Hematopoietic multipotent progenitor cell treated with erythropoietin and hydrocortisone succinate and interleukin-3 and kit ligand, for 8 days (in vitro differentiated cells): Measurements from ENCODE around the gene STRADA.

Experiments
- DNase-seq: peaks from one replicate; pipeline ENCODE4 v3.0.0-alpha.2; 2015

STRADA gene

DNA sequence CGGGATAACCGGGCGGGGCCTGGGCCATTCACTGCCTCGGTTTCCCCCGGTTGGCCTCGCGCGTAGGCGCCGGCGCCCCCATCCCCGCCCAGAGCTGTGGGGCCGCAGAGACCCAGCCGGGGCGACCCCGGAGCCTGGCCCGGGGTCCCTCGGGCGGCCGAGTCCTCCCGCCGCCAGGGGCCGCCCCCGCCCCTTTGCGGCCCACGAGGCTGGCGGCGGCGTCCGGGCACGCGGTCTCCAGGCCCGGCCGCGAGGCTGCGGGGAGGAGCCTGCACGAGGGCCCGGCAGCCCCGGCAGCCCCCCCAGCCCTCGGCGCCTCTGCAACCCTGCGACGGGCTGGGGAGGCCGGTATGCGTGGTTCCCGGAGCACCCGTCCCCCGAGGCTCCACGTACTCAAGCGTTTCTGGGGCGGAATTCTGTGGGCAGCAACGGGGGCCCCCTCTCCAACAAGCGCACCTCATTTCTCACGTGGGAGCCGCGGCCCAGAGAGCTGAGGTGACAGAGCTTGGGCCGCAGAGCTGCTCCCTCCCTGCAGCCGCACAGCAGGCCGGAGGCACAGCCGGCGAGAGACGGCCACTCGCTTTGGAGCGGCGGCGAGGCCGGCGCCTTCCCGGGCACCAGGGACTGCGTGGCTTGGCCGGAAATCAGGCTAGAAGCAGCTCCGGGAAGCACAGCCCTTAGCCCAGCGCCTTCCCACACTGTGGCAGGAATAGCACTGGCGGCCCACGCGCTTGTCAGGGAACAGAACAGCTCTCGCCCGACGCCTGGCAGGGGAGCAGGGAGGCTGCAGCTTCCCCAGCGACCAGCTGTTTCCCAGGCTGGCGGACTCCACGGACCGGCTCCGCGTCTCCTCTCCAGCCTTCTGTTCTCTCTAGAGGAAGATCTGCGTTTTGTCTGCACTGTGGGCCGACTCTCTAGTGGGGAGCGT, 40.8 kb downstream of the STRADA start:
- peak; percentile 33 for DNase-seq

DNA sequence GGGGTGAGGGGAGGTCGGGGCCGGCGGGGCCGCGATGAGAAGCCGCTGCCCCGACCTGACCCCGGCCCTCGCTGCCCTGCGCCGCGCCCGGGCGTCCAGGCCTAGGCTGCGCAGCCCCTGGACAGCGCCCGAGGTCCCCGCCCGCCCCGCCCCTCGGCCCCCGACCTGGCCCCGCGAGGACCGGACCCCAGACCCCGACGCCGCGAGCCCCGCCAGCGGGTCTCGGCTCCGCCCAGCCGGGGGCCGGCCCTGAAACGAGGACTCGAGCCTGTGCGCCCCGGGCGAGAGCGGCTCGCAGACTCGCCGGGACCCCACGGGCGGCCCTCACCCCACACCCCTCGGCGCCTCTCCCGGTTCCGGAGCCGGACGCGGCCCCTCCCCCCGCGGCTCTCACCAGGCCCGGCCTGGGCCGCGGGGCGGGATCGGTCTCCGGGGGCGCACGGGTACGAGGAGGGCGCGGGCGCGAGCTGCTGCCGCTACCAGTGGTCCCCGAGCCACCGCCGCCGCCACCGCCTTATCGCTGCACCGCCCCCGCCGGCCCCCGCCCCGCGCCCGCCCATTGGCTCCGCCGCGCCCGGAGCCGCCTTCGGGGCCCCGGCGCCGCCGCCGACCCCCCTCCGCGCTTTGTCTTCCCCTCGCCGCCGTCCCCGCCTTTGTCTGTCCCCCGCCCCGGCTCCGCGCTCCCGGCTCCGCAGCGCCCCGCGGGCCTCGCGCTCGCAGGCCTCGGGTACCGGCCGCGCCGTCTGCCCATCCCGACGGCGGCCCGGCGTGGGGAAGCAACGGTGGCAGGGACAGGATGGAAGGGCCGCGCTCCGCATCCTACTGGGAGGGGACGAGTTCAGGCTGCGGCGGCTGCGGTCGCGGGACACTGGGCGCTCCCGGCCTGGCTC, 41.7 kb downstream of the STRADA start, which contains the start of gene LIMD2:
LIMD2 (minus strand) TSS at position 488 of the 890 bp plus-strand sequence. CDS start 827 bp downstream, outside the sequence.
- DNase-seq: peak; percentile 46

DNA sequence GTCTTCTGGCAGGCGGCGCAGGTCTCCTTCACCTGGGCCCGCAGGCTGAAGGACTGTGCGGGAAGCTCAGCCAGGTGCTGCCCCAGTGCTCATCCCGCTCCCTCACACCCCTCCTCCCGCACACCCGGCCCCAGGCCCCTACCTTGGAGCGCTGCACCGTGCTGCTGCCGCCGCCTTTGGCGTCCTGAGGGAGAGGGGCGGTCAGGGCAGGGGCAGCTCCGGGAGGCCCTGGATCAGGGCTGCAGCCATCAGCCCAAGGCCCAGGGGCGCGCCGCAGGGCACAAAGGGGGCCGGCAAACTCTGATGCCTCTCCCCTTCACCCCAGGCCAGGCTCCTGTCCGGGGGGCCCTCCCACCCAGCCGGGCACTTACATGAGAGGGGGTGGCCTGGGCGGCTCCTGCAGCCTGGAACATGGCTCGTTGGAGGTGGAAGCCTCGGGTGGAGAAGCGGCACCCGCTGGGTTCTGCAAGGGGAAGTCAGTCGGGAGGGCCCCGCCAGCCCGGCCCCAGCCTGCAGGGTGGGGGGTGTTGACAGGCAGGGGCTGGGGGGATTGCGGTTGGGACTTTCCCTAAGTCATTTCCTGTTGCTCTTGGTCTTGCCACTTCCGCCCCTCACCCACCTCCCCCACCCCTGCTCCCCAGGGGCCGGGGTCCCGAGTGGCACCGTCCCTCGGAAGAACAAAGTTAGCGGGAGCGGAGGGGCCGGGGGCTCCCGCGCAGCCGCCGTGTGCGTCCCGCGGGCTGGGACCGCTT, 42.5 kb downstream of the STRADA start:
- DNase-seq: peak; percentile 55

DNA sequence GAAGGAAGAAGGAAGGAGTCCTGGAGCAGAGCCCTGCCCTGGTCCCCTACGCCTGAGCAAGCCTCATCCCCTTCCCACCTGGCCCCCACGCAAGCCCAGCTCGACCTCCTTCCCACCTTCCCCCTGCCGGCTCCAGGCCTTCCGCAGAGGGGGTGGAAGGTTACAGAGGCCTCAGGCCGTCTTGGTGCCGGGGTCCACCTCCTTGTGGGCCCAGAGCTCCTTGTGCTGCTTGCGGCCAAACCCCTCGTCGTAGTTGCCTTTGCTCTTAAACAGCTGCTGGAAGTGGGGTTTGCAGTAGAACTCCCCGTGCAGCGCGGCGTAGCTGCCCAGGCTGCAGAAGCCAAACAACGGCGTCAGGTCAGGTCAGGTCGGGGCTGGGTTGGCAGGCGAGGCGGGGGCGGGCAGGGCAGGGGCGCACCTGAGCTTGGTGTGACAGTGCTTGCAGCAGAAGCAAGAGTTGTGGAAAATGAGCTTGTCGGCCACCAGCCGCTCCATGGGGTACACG, 43.2 kb downstream of the STRADA start:
- peak; percentile 20 for DNase-seq

DNA sequence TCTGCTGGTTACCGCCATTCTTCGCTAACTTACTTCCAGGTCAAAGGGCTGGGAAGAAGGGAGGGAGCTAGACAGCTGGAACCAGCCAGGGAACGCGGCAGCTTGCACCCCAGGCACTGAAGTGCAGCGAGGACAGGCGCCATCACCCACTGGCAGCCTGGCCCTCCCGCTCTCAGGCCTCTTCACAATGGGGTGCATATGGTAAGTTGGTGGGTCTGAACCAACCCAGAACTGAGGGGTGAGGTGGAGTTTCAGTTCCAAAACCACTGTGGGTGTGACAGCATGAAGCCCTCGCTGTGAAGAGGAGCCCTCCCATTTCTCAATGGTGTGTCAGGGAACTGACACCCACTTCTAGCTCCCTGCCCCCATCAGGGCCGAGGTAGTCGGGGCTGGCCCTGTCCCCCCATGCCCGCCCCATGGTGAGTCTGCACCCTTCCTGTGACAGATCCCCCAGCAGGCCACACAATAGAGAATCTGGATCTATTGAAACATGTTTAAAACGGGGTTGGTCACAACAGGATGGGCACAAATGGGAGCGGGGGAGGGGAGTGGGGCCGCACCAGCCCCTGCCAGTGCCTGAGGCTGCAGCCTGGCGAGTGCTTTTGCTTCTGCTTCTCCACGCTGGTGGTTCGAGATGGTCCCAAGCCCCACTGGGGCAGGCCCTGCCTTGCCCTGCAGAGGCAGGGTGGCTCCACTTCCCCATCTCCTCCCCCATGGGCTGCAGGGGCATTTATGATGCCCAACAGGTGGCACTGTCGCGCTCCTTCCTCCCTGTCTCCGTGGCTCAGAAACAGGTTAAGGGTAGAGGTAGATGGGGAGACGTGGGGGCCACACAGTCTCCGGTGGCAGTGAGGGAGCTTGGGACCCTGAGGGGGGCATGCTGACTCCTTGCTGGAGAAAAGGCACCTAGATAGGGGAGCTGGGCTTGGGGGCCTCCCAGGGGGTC, 44.0 kb downstream of the STRADA start:
- peak; percentile 85 for DNase-seq

DNA sequence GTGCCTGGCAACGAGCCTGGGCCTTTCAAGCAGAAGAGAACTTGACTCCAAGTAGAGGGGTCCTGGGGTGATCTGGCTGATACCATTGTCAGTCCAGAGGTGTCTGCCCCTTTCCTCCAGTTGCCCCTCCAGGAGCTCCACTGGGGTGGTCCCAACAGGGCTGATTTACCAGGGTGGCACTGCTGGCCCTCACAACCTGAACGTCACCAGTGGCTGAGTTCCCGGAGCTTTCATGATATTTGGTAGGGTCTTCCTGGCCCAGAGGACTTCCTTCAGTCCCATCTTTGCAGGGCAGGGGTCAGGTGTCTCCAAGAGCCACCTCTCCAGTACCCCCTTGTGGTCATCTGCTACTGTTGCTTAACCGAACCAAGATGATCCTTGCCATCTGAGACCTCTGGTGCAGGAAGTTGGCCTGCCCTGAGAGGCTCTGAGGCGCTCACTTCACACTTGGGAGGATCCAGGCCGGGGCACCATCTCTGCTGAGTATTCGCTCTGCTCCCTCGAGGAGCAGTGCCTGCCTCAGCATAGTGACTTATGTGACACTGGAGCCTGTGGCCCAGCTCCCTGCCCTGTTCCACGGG, 45.1 kb downstream of the STRADA start:
- DNase-seq: peak; percentile 67

DNA sequence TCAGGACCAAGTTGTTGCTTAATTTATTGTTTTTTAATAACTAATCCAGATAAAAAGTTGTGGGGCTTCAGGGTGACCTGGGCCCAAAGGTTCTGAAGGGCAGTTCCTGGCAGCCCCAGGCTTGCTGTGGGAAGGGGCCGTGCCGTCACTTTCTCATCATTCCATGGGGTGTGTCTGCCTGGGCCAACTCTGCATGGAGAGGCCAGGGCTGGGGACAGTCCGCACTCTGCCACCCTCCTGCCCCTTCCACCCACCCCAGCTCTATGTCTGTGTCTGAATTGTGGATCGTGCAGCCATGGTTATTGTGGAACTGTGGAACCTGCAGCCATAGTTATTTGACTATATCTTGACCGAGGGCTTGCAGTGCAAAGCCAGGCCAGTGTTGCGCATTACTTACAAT, 45.7 kb downstream of the STRADA start:
- no peak for DNase-seq

DNA sequence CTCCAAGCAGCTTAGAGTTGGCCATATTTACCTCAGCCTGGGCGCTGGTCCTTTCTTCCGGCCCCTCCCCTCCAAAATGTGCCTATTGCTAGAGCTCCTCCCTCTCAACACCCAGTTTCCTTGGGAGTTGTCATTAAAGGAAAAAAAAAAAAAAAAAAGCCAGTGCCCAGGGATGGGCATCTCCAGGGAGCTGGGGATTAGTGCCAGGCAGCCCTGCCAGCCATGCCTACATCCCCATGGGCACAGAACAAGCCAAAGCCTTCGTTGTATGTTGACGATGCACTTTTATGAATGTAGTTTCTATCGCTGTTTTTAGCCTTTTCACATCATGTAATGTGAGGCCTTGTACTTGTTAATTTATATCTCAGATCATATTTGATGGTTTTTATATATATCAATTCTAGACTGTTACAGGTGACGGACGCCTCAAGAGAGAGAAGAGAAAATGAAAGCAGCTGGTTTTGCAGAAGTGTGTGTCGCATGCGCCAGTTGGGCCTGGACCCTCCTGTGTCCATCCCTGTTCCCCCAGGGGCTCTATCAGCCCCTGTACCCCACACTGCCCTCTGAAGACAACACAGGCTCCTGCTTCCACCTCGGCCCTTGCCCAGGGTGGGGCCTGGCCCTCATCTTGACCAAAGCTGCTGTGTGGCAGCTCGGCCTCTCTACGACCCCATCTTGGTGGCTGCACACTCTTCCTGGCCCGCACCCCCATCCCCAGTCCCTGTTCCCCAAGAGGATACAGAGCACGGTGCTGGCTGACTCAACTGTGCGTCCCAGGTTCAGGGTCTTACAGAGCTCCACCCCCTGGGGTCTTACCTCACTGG, 46.4 kb downstream of the STRADA start:
- DNase-seq: no peak

DNA sequence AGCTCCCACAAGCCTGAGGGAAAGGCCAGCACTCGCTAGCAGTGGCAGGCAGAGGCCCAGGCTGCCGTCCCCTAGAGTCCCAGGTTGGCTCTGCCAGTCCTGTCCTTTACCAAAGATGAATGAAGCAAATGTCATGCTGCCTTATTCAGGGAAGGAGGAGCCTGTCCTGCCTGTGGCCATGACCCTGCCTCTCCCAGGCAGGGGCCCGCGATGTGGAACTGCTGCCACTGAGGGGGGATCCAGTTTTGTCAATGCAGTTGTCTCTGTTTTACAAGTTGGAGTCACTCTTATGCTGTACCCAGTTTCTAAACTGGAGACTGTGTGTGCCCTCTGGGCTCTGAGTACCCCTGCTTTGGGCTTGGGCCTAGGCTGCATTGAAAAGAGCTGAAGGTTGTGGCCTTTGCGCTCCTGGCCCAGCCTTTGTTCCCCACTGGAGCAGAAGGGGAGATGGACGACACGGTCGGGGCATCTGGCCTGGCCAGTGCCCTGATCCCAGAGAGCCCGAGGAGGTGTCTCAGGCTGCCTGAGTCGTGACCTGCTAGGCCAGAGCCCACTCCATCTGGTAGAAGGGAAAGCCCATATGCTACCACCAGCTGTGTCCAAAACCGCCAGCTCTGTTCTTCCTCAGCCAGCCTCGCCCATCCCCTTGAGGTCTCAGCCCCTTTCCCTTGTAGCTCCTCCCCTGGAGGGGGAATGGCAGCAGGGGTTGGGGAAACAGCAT, 47.2 kb downstream of the STRADA start:
- no peak for DNase-seq

DNA sequence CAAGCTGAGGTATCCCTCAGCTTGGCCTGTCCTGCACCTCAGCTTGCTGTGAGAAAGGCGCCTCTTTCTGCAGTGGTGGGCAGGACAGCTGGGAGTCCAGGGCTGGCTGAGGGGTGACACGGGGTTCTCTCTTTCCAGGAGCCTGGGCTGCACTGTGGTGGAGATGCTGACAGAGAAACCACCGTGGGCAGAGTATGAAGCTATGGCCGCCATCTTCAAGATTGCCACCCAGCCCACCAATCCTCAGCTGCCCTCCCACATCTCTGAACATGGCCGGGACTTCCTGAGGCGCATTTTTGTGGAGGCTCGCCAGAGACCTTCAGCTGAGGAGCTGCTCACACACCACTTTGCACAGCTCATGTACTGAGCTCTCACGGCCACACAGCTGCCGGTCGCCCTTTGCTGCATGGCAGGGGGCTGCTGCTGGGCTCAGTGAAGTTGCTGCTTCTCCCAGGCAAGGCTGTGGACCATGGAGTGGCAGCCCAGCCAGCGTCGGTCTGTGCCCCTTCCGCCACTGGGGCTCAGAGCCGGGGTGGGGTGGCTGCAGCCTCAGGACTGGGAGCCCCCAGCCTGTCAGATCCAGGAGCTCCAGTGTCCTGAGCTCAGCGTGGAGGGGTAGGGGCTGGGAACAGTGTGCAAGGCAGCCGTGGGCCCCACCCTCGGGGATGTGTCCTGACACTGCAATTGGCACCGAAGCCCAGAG, 48.0 kb downstream of the STRADA start:
- no peak for DNase-seq

DNA sequence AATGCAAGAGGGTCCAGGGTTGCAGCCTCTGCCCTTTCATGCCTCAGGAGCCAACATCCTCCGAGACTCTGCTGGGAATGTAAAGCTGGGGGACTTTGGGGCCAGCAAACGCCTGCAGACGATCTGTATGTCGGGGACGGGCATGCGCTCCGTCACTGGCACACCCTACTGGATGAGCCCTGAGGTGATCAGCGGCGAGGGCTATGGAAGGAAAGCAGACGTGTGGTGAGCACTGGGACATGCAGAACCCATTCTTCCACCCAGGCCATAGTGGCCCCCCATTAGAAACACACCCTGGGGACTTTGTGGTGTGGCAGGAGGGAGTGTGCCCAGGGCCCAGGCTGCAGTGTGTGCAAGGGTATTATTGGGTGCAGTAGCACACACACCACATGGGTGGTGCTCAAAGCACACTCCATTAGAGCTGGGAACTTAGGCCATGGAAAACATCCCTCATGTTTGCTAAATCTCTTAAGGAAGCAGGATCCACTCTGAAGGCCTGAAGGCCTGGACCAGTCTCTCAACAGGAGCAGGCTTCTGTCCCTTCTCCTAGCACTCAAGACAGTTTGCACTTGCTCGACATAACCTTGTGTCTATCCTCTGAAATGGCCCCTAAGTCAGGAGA, 49.3 kb downstream of the STRADA start:
- DNase-seq: no peak

DNA sequence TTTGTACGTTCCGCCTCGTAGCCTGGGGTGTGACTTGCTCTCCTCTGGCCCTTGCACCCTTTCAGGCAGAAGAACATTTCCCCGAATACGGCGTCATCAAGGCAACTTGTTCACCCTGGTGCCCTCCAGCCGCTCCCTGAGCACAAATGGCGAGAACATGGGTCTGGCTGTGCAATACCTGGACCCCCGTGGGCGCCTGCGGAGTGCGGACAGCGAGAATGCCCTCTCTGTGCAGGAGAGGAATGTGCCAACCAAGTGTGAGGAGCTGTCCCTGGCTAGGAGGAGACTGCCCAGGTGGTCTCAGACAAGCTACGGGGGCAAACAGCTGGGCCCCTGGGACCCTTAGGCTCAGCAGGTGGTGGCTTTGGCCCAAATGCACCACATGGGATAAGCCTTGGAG, 52.1 kb downstream of the STRADA start:
- DNase-seq: no peak

DNA sequence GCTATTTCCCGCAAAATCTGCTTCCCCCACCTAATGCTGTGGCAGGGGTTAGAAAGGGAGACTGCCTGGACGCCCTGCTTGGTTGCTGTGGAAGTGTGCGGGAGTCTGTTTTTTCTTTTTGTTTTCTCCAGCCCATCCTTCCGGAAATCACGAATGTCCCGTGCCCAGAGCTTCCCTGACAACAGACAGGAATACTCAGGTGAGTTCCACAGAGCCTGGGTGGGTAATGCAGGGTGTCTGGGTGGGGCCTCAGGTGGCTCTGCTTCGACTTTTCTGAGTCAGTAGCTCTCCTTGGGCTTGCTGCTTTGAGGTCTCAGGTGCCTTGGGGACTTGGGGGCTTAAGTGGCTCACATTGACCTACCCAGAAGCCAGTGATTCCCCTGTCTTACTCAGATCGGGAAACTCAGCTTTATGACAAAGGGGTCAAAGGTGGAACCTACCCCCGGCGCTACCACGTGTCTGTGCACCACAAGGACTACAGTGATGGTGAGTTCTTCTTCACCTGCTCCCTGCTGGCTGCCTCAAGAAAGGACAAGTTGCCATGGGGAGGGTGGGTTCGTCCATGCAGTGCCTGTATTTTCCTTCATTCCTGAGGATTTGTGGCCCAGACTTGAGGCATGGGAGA, 53.1 kb downstream of the STRADA start:
- DNase-seq: no peak

DNA sequence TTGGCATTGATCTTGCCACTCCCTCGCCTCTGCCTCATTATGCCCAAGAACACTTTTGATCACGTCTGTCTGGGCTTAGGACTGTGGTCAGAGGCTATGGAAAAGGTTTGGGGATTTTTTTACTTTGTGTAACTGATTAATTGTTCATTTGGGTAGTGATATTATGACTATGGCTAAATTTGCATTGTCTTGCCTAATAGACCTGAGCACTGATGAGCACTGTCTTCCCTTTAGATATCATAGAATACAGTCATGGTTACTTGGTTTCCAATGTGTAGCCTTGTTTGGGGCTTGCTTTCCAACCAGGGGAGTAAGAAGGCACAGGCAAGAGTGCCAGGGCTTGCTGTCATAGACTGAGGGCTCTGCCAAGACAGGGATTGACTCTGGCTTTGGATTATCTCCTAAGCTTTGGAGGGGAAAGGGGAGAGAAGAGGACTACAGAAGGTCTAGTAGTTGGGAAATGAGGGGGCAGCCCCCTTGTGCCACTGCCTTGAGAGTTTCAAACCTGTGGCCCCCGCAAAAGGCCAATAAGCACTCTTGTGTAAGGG, 55.4 kb downstream of the STRADA start:
- DNase-seq: no peak

DNA sequence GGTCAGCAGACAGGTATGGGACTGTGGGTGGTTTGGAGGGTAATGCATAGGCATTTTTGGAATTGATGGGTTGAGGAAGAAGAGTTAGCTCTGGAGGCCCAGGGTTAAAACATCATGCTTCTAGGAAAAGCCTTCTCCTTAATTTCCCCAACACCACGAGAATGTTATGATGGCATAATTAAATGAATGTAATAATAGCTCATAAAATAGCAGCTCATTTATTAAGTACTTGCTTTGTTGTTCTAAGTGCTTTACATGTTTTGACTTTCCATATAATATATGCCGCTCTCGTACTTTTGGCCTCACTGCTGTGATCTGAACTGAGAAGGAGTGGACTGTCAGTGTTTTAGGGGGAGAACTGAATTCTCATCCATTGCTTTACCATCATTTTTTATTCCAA, 56.0 kb downstream of the STRADA start:
- no peak for DNase-seq

DNA sequence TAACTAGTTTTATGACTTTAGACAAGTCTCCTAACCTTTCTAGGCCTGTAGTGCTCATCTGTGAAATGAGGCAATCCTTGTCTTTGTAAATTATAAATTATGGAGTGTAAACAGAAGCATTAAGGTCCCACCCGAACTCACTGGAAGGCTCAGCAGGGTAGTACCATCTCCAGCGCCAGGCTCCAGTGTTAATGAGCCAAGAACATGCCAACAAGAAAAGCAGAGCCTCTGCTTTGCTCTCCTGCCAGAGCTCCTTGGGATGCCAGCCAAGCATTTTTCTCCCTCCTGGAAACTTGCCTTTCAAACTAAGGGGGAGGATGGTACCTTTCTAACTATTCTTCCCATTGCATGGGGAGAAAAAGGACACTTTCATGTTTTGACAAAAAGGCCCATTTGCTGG, 56.6 kb downstream of the STRADA start:
- no peak for DNase-seq

DNA sequence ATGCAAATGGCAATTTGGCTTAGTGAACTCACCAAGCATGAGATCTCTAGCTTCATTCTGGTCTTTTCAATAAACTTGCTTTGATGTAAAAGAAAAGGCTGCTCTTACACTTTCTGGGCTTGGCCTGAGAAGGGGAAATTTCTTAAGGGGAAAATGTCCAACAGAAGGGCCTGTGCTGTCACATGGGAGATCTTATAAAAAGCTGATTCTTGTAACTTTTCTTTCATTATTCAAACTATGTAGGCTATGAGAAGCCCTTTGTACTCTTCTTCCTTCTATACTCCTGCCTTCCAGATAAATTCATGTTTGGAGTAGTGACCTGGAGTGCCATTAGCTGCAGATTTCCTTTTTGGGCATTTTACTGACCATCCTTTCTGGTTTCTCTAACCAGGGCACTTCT, 58.6 kb downstream of the STRADA start:
- DNase-seq: no peak

DNA sequence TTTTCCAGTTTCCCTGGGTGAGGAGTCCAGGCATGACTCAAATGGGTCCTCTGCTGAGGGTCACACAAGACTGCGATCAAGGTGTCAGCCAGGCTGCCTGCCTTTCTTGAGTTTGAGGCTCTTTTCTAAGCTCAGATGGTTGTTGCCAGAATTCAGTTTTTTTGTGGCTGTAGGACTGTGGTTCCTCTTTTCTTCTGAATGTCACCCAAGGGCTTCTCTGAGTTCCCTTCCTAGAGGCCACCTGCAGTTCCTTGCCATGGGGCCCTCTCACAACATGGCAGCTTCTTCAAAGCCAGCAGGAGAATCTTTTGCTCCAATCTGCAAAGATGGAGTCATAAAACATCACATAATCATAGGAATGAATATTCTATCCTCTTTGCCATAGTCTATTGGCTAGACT, 59.2 kb downstream of the STRADA start:
- no peak for DNase-seq
